H9 (cell line): Measurements from ENCODE around the gene OPHN1. TPM values are rescaled to one million over a fixed set of nuclear protein-coding genes. Genes with fewer than 3 reads are reported as not detected.

Experiments
- DNase-seq: peaks from one replicate; pipeline ENCODE4 v3.0.0-alpha.2; 2017
- H2AFZ ChIP-seq: one replicate; pipeline ENCODE4 v1.6.1; 2013; ENCODE audit warnings: mild to moderate bottlenecking, low read length, control low read depth, moderate library complexity
- H2AK5ac ChIP-seq: 2 replicates; pipeline ENCODE4 v1.6.1; 2013; ENCODE audit warnings: low read length, control low read depth, mixed read lengths; ENCODE audit not compliant: insufficient read length
- H2BK120ac ChIP-seq: one replicate; pipeline ENCODE4 v1.6.1; 2013; ENCODE audit warnings: low read depth, mild to moderate bottlenecking, low read length, control low read depth, inconsistent platforms; ENCODE audit not compliant: poor library complexity, severe bottlenecking
- H2BK12ac ChIP-seq: 2 replicates; pipeline ENCODE4 v1.6.1; 2013; ENCODE audit warnings: low read length, control low read depth, mixed read lengths, low read depth; ENCODE audit not compliant: insufficient read length
- H2BK15ac ChIP-seq: 2 replicates; pipeline ENCODE4 v1.6.1; 2013; ENCODE audit warnings: low read depth, low read length, control low read depth
- H2BK20ac ChIP-seq: one replicate; pipeline ENCODE4 v1.6.1; 2013; ENCODE audit warnings: low read depth, mild to moderate bottlenecking, low read length, control low read depth, inconsistent platforms; ENCODE audit not compliant: poor library complexity, severe bottlenecking
- H2BK5ac ChIP-seq: 2 replicates; pipeline ENCODE4 v1.6.1; 2013; ENCODE audit warnings: low read length, control low read depth, mixed read lengths; ENCODE audit not compliant: insufficient read length
- H3K14ac ChIP-seq: 2 replicates; pipeline ENCODE4 v1.6.1; 2013; ENCODE audit warnings: low read length, control low read depth; ENCODE audit not compliant: insufficient read depth
- H3K18ac ChIP-seq: 2 replicates; pipeline ENCODE4 v1.6.1; 2013; ENCODE audit warnings: low read depth, mild to moderate bottlenecking, mixed read lengths, low read length, control low read depth; ENCODE audit not compliant: insufficient read length
- H3K23ac ChIP-seq: 2 replicates; pipeline ENCODE4 v1.6.1; 2013; ENCODE audit warnings: low read length, control low read depth, mixed read lengths, low read depth; ENCODE audit not compliant: insufficient read length
- H3K23me2 ChIP-seq: 2 replicates; pipeline ENCODE4 v1.6.1; 2013; ENCODE audit warnings: low read depth, mild to moderate bottlenecking, mixed read lengths, low read length, control low read depth; ENCODE audit not compliant: insufficient read length, poor library complexity, severe bottlenecking
- H3K27ac ChIP-seq: 2 replicates; pipeline ENCODE4 v1.5.1; 2013; ENCODE audit warnings: low read length, control low read depth, mixed read lengths, low read depth; ENCODE audit not compliant: insufficient read length
- H3K27me3 ChIP-seq: 2 replicates; pipeline ENCODE4 v1.6.1; 2013; ENCODE audit warnings: low read length, control low read depth, inconsistent platforms; ENCODE audit not compliant: insufficient read depth
- H3K4ac ChIP-seq: 2 replicates; pipeline ENCODE4 v1.6.1; 2013; ENCODE audit warnings: low read depth, mild to moderate bottlenecking, control low read depth, inconsistent platforms, low read length, moderate library complexity
- H3K4me1 ChIP-seq: 2 replicates; pipeline ENCODE4 v1.6.1; 2013; ENCODE audit warnings: low read length, control low read depth, inconsistent platforms; ENCODE audit not compliant: insufficient read depth
- H3K4me2 ChIP-seq: 2 replicates; pipeline ENCODE4 v1.6.1; 2013; ENCODE audit warnings: low read length, control low read depth, mixed read lengths; ENCODE audit not compliant: insufficient read length, insufficient read depth
- H3K56ac ChIP-seq: 2 replicates; pipeline ENCODE4 v1.6.1; 2013; ENCODE audit warnings: low read depth, mild to moderate bottlenecking, mixed read lengths, low read length, control low read depth; ENCODE audit not compliant: insufficient read length
- H3K79me1 ChIP-seq: 2 replicates; pipeline ENCODE4 v1.6.1; 2013; ENCODE audit warnings: low read depth, mild to moderate bottlenecking, moderate library complexity, low read length, control low read depth, inconsistent platforms; ENCODE audit not compliant: insufficient read depth, poor library complexity, severe bottlenecking
- H3K79me2 ChIP-seq: 2 replicates; pipeline ENCODE4 v1.6.1; 2013; ENCODE audit warnings: low read length, control low read depth, inconsistent platforms; ENCODE audit not compliant: insufficient read depth
- H3K9ac ChIP-seq: 2 replicates; pipeline ENCODE4 v1.6.1; 2013; ENCODE audit warnings: low read length, control low read depth, mixed read lengths; ENCODE audit not compliant: insufficient read length; ENCODE audit errors: extremely low read depth
- H3K9me3 ChIP-seq: one replicate; pipeline ENCODE4 v1.6.1; 2013; ENCODE audit warnings: low read depth, low read length, inconsistent platforms; ENCODE audit not compliant: control insufficient read depth
- H3T11ph ChIP-seq: one replicate; pipeline ENCODE4 v1.6.1; 2013; ENCODE audit warnings: mild to moderate bottlenecking, low read length, control low read depth, inconsistent platforms
- H4K20me1 ChIP-seq: one replicate; pipeline ENCODE4 v1.6.1; 2013; ENCODE audit not compliant: control insufficient read depth, insufficient read length, insufficient read depth
- H4K5ac ChIP-seq: 2 replicates; pipeline ENCODE4 v1.6.1; 2013; ENCODE audit warnings: low read depth, mild to moderate bottlenecking, mixed read lengths, low read length, control low read depth; ENCODE audit not compliant: insufficient read length
- H4K8ac ChIP-seq: replicated peaks from 2 replicates; pipeline ENCODE4 v1.6.1; 2013; ENCODE audit warnings: low read length, control low read depth, mixed read lengths, low read depth; ENCODE audit not compliant: insufficient read length
- H4K91ac ChIP-seq: 2 replicates; pipeline ENCODE4 v1.6.1; 2013; ENCODE audit warnings: low read depth, mild to moderate bottlenecking, moderate library complexity, mixed read lengths, low read length, control low read depth; ENCODE audit not compliant: insufficient read length
- H3K27ac Mint-ChIP-seq, 3 experiments: 2 replicates in 2 of 3; 3 replicates in 1 of 3; pipeline ENCODE4 v1.8.0; 2020 to 2021; ENCODE audit warnings: mixed read lengths in 3 of 3, mild to moderate bottlenecking in 1 of 3, moderate library complexity in 1 of 3
- H3K27me3 Mint-ChIP-seq: 2 replicates; pipeline ENCODE4 v1.8.0; 2021; ENCODE audit warnings: low read depth, mild to moderate bottlenecking, moderate library complexity, mixed read lengths
- H3K36me3 Mint-ChIP-seq, 3 experiments: 2 replicates in 2 of 3; 3 replicates in 1 of 3; pipeline ENCODE4 v1.8.0; 2020 to 2021; ENCODE audit warnings: low read depth in 3 of 3, mixed read lengths in 3 of 3; ENCODE audit not compliant: insufficient read depth in 1 of 3
- H3K4me1 Mint-ChIP-seq, 2 experiments: 2 replicates each; pipeline ENCODE4 v1.8.0; 2020; ENCODE audit warnings: mixed read lengths in 2 of 2
- H3K4me3 Mint-ChIP-seq, 2 experiments: 2 replicates in 1 of 2; 3 replicates in 1 of 2; pipeline ENCODE4 v1.8.0; 2020 to 2021; ENCODE audit warnings: mild to moderate bottlenecking in 2 of 2, mixed read lengths in 2 of 2, moderate library complexity in 1 of 2
- H3K9me3 Mint-ChIP-seq, 2 experiments: 2 replicates in 1 of 2; 3 replicates in 1 of 2; pipeline ENCODE4 v1.8.0; 2020; ENCODE audit warnings: mild to moderate bottlenecking in 2 of 2, mixed read lengths in 2 of 2, moderate library complexity in 1 of 2
- CTCF ChIP-seq: fragments of 200-600 bp; sonication (generic); conservative IDR thresholded peaks from 3 replicates; pipeline ENCODE4 v1.8.0; 2021; ENCODE audit warnings: antibody characterized with exemption, mild to moderate bottlenecking
- WGBS: extraction: QIAGEN DNeasy Blood & Tissue Kit; methylation state at CpG from one replicate; pipeline ENCODE4 v1.1.7; 2013; ENCODE audit warnings: missing lambda C conversion rate, low lambda C conversion rate, mixed read lengths; ENCODE audit not compliant: insufficient read length; ENCODE audit errors: extremely low coverage; 5-methylcytosine and 5-hydroxymethylcytosine counted together
- total RNA-seq: library from RNA; stranded (reverse); gene quantifications from 2 replicates; pipeline ENCODE4 v1.2.1, GENCODE V29; 2021

Gene OPHN1
- total RNA-seq, 1 experiment from 2014 or later: 1.5 TPM

- no peak overlapping the region for H3K27ac Mint-ChIP-seq
- WGBS: no CpG with 5 or more reads among the region's 1 CpG
Measured at GRCh38 chrX:68440940-68441339, 7.6 kb upstream of the OPHN1 start.

More at GRCh38 chrX:68440940-68441339, 7.6 kb upstream of the OPHN1 start:
- Histone ChIP-seq H3K14ac (no peak overlapping the region), H2AFZ (no peak overlapping the region), H4K91ac (no peak overlapping the region), H3K79me2 (no peaks in the 10 kb centered on the region), H2BK15ac (no peak overlapping the region), H2BK120ac (no peak overlapping the region), H3K23ac (no peak overlapping the region), H2BK12ac (no peak overlapping the region), H3K23me2 (no peaks in the 10 kb centered on the region), H2BK20ac (no peak overlapping the region), H2BK5ac (no peak overlapping the region), H3K4me2 (no peak overlapping the region), H2AK5ac (no peak overlapping the region), H3K27ac (no peak overlapping the region), H3K27me3 (no peaks in the 10 kb centered on the region), H3K4ac (no peak overlapping the region), H4K20me1 (no peaks in the 10 kb centered on the region), H3K79me1 (no peaks in the 10 kb centered on the region), H3K56ac (no peak overlapping the region), H3K4me1 (no peaks in the 10 kb centered on the region), H3K9me3 (peaks cover 24% of the 10 kb centered on the region), H3K18ac (no peak overlapping the region), H4K5ac (no peak overlapping the region), H3T11ph (no peak overlapping the region), H4K8ac (no peak overlapping the region), H3K9ac (no peak overlapping the region)
- H3K4me3 Mint-ChIP-seq: no peak overlapping the region
- no peak for TF ChIP-seq CTCF
- peaks cover 0 to 2% (median 0%) of the 10 kb centered on the region in 3 experiments; a peak in 1 of 7 replicates for H3K36me3 Mint-ChIP-seq
- peaks cover 53 to 62% of the 10 kb centered on the region in 2 experiments for H3K9me3 Mint-ChIP-seq
- H3K4me1 Mint-ChIP-seq: no peaks in the 10 kb centered on the region
- DNase-seq: no peak
- H3K27me3 Mint-ChIP-seq: peaks cover 2% of the 10 kb centered on the region; the same call in 1 of the 2 replicates
